CD4-positive, alpha-beta T cell treated with Interleukin-2 at 100 ng/mL for 4 hours (primary cell): ENCODE results near the gene KRTAP6-1.

Experiments
- DNase-seq: peaks from one replicate; pipeline ENCODE4 v3.0.0-alpha.2; 2020; ENCODE audit warnings: low spot score

The KRTAP6-1 gene

DNA sequence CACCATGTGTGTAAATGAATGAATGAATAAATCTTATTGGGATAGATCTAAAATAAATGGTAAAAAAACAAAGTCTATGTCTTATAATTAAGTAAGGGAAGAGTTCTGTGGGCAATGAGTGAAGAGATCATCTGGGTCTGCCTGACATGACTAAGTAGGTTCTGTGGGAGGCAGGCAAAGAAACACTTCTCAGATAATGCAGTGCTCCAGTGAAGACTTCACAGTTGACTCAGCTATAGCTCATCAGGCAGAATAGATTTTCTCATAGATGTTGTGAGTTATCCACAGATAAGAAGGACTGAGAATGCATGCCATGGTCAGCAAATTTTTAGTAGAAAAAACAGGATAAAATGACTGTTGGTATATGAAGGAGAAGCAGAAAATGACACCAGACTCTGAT lies 36.0 kb downstream of the KRTAP6-1 start:
- DNase-seq, result no peak

DNA sequence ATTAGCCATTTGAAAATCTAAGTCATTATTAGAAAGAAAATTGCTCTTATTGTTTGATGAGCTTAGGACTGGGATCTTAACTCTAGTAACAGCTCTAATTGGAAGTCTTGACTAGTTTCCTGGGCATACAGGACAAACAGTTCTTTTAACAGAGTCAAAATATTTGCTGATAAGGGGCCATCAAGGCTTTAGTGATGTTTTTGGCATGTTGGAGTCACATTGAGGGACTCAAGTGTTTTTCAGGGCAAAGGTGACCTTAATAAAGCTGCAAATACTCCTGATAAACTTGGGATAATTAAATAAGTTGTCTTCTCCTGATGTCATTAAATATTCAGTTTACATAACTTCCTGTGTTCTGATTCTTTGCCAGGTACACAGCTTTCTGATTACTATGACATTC lies 46.1 kb downstream of the KRTAP6-1 start:
- DNase-seq, result no peak

DNA sequence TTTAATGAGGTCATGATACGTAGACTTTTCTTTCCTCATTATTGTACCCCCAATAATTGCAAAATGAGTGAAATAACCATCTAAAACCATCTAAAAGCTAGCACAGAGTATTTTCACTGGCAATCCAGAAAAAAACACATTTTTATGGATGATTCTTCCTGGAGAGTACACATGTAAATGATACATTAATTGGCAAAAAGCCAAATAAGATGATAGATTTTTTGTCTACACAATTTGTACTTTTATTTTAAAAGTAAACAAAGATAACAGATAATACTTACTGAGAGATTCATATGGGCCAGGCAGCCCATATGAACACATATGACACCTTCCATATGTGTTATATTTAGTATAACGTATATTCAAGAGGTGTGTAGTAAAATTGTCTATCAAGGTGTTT lies 50.1 kb downstream of the KRTAP6-1 start:
- DNase-seq, result no peak
